Glomerular visceral epithelial cell (primary cell): ENCODE data around the gene NOL3.
A peak's percentile ranks its signal among the peaks of the same experiment; 100 is the strongest.

ENCODE experiments used
- DNase-seq: peaks from one replicate; pipeline ENCODE4 v3.0.0-alpha.2; 2016; ENCODE audit errors: extremely low spot score

NOL3 gene

DNA sequence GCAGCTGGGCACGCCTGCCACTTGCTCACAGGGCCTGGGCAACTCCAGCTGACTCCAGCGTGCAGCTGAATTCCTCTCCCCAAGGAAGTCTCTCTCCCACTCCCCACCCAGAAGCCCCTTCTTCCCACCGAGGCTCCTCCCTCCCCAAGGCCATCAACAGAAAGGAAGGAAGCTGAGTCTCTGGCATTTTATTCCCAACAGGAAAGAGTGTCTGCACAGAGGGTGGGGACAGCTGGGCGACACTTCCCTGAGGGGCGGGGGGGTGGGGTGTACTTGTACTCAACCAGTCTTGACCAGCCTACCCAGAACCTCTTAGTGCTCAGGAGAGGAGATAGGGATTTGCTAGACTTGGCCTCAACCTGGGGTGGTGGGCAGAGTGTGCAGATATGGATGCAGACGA lies 19.7 kb downstream of the NOL3 start, which contains the start of gene EXOC3L1:
EXOC3L1 (minus strand) TSS at position 96 of the 400 bp plus-strand sequence. CDS start 460 bp downstream, outside the sequence.
- no peak for DNase-seq

DNA sequence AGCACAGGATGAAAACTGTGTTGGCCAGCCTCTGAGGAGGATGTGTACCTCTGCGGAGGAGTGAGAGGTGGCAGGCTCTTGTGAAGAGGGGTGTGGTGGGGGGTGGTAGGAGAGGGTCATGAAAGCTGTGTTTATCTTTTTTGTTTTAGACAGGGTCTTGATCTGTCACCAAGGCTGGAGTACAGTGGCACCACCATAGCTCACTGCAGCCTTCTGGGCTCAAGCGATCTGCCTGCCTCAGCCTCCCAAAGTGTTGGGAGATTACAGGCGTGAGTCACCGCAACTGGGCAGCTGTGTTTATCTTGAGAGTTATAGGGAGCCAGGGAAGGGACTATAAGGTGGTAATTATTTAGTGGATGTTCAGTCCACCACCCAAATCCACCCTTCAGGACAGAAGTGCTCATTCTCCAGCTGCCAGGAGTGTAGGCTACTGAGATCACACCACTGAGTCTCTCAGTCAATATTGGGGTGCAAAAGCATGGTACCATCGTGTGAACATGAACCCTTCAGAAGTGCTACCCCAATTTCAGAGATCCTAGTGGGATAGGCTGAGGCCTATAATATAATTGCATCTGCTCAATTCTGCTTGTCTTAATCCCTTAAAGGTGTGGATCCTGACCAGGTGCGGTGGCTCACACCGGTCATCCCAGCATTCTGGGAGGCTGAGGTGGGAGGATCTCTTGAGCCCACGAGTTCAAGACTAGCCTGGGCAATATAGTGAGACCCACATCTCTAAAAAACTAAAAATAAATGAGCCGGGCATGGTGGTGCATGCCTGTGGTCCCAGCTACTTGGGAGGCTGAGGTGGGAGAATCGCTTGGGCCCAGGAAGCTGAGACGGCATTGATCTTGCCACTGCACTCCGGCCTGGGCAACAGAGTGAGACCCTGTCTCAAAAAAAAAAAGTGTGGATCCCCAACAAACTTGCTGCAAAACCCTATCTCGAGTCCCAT lies 20.4 kb downstream of the NOL3 start:
- no peak for DNase-seq

DNA sequence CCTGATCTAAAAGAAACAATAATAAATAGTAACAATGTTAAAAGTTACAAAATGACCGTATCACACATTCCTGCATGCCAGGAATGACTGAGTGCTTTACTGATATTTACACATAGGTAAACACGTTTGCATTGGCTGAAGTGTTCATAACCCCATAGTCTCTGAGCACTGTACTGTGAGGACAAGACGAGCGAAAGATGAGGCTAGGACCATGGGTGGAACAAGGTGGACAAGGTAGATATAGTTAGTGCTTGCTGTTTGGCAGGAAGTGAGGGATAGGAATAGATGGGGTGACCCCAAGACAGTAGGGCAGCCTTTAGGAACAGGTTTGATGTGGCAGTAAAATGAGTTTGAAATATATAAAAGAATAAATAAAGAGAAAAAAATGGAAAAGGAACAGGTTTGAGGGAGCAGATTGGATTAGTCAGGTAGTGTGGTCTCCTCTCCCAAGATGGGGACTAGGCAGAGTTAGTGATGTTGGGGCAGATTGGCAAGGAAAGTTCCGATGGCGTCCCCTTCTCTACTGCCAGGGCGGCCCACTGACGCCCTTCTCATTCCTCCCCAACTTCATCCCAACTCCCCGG lies 21.2 kb downstream of the NOL3 start:
- DNase-seq, result no peak

DNA sequence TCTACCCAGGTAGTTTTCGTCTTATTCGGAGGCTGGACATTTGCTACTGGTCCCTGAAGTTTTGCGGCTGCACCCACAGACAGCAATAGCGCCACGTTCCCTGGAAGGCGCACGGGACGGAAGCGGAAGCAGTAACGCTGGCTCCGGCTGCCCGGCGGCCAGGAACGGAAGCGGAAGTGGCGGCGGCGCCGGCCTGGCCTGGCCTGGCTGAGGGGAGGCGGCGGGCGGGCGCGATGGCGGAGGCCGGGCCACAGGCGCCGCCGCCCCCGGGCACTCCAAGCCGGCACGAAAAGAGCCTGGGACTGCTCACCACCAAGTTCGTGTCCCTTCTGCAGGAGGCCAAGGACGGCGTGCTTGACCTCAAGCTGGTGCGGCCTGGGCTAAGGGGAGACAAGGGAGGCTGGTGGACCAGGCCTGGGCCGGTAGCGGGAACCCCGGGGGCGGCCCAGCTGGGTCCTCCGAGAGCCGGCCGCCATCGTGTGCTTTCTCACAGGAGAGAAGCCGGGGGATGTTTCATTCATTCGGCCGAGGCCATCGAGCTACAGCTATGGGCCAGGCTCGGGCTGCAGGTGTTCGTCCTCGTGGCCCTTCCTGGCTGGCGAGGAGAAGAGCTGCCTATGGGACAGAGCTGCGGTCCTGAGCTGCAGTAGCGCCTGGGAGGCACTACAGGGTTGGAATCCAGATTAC lies 21.8 kb downstream of the NOL3 start, which contains the start of gene E2F4:
E2F4 (plus strand) TSS at position 161 of the 687 bp plus-strand sequence; CDS start at position 234, 73 bp downstream.
- peak; percentile 88 for DNase-seq

DNA sequence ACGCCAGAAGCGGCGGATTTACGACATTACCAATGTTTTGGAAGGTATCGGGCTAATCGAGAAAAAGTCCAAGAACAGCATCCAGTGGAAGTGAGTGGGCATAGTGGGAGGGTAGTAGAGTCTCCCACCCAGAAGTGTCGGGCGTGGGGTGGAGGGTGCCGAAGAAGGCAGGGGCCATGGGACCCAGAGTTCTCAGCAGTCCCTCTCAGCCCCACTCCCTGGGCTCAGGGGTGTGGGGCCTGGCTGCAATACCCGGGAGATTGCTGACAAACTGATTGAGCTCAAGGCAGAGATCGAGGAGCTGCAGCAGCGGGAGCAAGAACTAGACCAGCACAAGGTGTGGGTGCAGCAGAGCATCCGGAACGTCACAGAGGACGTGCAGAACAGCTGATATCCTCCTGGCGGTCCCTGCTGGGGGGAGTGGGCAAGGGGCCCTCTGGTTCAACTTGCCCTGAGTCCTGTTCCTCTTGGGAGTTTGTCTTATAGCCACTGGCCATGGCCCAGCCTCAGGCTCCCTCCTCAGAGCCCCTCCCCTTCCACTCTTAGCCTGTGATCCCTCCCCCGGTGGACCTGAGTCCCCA lies 22.5 kb downstream of the NOL3 start:
- no peak for DNase-seq

DNA sequence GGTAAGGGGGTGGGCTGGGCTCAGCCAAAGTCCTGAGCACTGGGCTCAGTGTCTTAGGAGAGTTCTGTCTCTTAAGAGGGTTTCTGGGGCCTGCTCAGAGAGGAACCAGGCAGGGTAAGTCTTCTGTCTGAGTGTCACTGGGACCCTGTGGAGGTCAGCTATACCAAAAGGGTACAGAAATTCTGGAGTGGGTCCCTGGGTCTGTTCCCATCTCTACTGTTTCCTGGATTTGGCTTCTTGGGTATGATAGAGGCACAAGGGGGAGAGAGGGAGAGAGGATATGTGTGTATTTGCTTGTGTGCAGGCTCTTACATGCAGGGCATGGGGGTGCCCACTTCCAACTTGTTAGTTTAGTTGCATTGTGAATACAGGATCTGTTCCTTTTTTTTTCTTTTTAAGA lies 23.2 kb downstream of the NOL3 start:
- no peak for DNase-seq

DNA sequence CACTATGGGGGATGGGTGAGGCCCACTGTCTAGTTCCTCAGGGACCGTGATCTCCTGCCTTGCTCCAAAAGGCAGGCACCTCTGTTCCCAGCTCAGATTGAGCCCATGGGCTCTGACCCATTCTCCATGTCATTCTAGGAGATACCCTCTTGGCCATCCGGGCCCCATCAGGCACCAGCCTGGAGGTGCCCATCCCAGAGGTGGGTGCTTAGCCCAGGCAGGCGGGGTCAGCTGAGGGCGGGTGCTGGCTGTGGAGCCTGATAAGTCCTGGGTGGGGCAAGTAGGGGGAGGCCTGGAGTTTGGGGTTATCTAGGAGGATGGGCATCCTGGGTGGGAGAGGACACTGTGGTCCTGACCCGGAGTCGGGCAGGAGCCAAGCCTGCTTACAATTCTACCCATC lies 23.9 kb downstream of the NOL3 start:
- no peak for DNase-seq

DNA sequence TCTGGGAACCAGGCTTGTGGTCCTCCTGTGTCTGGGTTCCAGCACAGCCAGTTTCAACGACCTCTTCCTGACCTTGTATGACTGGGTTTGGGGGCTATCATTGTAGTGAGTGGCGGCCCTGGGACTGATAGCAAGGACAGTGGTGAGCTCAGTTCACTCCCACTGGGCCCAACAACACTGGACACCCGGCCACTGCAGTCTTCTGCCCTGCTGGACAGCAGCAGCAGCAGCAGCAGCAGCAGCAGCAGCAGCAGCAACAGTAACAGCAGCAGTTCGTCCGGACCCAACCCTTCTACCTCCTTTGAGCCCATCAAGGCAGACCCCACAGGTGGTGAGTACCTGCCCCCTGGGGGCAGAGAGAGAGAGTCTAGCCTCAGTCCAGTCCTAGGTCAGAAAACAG lies 25.3 kb downstream of the NOL3 start:
- no peak for DNase-seq

DNA sequence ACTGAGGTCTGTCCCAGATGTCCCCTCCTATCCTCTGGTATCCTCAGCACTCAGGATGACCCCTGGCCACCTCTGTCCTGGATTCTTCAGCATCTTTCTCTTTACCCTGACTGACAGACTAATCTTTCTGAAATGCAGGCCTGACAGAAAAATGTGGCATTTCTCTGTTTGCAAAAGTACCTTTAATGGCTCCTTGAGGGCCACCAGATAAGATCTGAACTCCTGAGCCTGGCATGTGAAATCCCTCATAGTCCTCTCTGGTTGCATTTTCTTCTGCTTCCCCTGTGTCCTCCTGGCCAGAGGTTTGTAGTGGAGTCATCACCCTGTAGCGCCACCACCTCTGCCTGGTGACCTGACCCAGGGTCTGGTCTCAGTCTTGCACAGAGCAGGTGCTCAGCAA lies 26.5 kb downstream of the NOL3 start:
- no peak for DNase-seq

DNA sequence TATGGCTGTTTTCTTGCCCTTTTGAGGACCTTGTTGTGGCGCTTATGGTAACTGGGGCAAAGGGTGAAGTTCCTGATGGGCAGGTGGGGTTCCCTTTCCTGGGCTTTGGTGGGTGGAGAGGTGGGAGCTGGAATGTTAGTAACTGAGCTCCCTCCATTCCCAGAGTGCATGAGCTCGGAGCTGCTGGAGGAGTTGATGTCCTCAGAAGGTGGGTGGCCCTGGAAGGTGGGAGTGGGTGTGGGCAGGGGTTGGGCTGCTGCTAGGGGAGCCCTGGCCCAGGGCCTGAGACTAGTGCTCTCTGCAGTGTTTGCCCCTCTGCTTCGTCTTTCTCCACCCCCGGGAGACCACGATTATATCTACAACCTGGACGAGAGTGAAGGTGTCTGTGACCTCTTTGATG lies 27.4 kb downstream of the NOL3 start:
- DNase-seq, result no peak

DNA sequence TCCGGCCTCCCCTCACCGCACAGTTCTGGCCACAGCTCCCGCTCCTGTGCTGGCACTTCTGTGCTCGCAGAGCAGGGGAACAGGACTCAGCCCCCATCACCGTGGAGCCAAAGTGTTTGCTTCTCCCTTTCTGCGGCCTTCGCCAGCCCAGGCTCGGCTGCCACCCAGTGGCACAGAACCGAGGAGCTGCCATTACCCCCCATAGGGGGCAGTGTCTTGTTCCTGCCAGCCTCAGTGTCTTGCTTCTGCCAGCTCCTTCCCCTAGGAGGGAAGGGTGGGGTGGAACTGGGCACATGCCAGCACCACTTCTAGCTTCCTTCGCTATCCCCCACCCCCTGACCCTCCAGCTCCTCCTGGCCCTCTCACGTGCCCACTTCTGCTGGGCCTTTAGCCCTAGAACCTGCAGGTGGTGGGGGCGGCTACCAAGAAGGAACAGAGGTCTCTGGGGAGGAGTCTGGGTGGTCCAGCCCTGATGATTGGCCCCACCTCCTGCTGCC lies 27.9 kb downstream of the NOL3 start:
- DNase-seq, result no peak

DNA sequence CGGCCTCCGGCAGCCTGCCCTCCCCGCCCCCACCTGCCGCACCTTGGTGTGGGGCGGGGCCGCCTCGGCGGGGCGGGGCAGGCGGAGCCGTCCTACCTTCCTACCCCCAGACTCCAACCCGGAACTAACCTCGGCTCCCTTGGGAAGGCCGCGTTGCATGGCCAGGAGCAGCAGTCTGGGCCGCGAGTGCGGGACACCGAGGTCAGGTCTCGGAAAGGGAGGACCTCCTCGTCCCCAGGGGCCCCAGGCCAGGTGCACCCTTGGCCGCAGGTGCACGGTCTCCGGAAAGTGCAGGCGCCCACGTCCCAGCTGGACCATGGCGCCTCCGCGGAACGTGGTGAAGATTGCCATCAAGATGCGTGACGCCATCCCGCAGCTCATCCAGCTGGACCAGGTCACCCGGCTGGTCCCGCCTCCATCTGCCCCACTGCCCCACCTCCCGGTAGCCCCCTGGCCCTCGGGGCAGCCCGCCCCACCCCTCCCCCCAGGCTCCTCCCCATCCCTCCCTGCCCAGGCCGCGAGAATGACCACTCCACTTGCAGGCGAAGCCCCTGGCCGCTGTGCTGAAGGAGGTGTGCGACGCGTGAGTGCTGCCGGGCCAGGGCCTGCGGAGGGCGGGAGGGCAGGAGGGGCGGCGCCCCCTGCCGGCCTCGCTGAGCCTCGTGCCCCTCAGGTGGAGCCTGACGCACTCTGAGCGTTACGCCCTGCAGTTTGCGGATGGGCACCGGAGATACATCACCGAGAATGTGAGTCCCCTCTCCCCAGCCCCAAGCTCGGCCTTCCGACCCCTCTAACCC lies 28.9 kb downstream of the NOL3 start, which contains the start of gene ELMO3:
ELMO3 (plus strand) TSS at position 121 of the 797 bp plus-strand sequence; CDS start at position 317, 196 bp downstream.
- DNase-seq, result no peak

DNA sequence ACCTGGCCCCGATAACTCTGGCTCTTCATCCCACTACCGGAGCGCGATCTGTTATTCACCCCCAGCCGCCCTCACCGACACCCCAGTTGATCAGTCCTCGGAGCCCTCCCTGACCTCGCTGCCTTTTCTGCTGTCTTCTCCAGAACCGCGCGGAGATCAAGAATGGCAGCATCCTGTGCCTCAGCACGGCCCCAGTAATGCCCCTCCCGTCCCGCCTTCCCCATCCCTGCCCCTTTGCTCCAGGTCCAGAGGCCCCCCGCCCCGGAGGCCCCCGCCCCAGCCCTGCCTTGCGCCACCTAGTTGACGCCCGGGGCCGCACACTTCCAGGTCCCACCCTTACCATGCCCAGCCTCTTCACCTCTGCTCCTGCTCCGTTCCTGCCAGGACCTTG lies 29.5 kb downstream of the NOL3 start:
- DNase-seq, result no peak

DNA sequence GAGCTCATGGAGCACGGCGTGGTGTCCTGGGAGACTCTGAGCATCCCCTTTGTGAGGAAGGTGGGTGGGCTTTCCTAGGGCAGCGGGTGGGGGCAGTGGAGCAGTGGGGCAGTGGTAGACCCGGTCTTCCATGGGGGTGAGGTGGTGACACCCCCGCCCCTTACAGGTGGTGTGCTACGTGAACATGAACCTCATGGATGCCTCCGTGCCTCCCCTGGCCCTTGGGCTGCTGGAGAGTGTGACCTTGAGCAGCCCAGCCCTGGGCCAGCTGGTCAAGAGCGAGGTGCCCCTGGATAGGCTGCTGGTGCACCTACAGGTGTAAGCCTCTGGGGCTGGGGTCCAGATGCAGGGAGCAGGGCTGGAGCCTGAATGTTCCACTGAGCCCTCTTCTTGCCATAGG lies 30.2 kb downstream of the NOL3 start:
- no peak for DNase-seq

DNA sequence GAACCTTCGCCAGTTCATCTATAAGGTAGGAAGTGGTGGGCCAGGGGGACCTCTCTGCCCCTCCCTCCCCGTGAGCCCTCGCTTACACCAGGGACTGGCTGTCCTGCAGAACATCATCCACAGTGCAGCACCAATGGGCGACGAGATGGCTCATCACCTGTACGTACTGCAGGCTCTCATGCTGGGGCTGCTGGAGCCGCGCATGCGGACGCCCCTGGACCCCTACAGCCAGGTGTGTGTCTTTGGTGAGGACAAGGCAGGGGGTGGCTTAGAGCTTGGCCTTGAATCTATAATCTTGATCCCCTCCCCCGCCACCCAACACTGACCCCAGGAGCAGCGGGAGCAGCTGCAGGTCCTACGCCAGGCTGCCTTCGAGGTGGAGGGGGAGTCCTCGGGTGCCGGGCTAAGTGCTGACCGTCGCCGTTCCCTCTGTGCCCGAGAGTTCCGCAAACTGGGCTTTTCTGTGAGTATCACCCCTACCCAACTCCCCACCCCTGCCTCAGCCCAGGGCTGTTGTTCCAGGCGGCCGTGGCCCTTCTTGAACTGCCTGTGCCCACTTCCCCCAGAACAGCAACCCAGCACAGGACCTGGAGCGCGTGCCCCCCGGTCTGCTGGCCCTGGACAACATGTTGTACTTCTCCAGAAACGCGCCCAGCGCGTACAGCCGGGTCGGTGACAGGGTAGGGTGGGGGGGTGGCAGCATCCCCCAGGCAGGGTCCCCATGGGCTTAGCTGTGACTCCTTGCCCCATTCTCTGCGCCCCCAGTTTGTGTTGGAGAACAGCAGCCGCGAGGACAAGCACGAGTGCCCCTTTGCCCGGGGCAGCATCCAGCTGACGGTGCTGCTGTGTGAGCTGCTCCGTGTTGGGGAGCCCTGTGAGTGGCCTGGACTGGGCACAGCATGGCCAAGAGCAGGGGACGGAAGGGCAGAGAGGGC lies 31.3 kb downstream of the NOL3 start:
- DNase-seq, result no peak

DNA sequence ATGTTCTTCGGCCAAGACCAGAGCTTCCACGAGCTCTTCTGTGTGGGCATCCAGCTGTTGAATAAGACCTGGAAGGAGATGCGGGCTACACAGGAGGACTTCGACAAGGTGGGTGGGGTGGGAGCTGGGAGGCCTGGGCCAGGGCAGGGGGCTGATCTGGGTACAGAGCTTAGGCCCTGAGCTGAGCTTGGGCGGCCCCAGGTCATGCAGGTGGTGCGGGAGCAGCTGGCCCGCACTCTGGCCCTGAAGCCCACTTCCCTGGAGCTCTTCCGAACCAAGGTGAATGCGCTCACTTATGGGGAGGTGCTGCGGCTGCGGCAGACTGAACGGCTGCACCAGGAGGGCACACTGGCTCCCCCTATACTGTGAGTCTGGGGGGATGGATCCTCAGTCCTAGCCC lies 32.1 kb downstream of the NOL3 start:
- DNase-seq, result no peak

DNA sequence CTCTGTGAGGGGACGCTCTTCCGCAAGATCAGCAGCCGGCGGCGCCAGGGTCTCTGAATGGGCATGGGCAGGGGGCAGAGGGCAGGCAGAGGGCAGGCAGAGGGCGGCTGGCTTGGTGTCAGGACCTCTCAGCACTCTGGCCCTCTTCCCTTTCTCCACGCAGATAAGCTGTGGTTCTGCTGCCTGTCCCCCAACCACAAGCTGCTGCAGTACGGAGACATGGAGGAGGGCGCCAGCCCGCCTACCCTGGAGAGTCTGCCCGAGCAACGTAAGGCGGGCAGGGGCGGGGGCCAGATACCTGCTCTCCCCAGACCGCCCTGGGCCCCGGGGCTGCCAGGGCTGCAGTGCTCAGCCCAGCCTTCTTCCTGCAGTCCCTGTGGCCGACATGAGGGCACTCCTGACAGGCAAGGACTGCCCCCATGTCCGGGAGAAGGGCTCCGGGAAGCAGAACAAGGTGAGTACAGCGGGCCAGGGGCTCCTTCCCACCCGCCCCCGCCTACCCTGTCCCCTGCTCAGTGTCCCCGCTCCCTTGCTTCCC lies 32.7 kb downstream of the NOL3 start:
- no peak for DNase-seq

DNA sequence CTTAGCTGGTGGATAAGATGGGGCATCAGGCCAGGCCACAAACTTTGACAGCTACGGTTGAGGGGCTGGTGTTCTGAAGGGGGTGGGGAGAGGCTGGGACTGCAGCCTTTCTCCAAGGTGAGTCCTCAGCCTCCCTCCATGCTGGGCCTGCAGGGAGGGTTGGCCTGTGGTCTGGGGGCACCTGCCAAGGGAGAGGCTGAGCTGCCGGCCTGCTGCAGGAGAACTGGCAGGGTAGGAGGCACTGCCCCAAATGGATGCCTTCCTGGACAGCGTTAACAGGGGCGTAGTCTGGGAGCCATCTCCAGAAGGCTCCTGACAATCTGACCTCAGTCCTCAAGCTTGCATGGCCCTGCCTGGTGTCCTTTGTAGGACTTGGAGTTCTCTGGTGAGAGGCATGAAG lies 33.7 kb downstream of the NOL3 start:
- no peak for DNase-seq

DNA sequence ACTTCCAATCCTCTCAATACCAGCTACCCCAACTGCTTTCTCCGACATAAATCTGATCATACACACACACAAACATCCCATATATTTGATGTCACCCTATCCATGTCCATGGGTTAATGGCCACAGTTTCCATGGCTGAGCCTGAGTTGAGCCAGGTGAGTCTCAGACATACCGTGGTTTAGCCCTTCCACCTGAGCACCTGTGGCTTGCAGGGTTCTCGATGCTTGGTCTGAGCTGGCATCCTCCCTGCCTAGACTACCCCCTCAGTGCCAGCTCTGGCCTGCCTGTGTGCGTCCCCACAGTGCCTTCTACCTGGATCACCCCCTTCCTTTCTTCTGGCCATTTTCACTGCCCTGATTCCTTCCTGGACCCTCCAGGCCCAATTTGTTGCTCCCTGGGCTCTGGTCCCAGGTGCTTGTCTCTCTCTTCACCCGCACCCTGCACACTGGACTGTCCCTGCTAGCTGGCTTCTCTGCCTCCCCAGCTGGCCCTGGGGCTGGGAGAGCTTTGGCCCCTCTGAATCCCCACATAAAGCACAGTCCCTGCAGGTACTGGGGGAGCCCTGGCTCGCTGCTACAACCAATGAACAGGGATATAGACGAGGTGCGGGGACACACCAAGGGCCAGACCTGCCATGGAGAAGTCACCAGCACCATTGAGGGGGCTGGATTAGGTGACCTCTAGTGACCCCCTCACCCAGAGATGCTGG lies 35.9 kb downstream of the NOL3 start:
- no peak for DNase-seq
